Rectal smooth muscle tissue (tissue), 1 donor: ENCODE data around the gene ANKRD2.

Source experiments
- H3K27ac ChIP-seq: one replicate; pipeline ENCODE4 v1.7.0; 2013; ENCODE audit warnings: low read depth, low read length, inconsistent platforms
- H3K27me3 ChIP-seq: one replicate; pipeline ENCODE4 v1.7.0; 2013; ENCODE audit warnings: low read length; ENCODE audit not compliant: control insufficient read depth, insufficient read depth
- H3K36me3 ChIP-seq: one replicate; pipeline ENCODE4 v1.7.0; 2013; ENCODE audit warnings: low read length; ENCODE audit not compliant: control insufficient read depth, insufficient read depth
- H3K4me1 ChIP-seq: one replicate; pipeline ENCODE4 v1.7.0; 2013; ENCODE audit warnings: low read length; ENCODE audit not compliant: control insufficient read depth, insufficient read depth
- H3K4me3 ChIP-seq: one replicate; pipeline ENCODE4 v1.7.0; 2013; ENCODE audit warnings: low read length
- H3K9ac ChIP-seq: one replicate; pipeline ENCODE4 v1.7.0; 2013; ENCODE audit warnings: low read length

Gene ANKRD2

GRCh38 chr10:97627731-97628130 lies 55.2 kb downstream of the ANKRD2 start:
- H3K27me3 ChIP-seq = no peaks in the 10 kb centered on the region
- H3K4me3 ChIP-seq = no peak overlapping the region
- no peaks in the 10 kb centered on the region for H3K4me1 ChIP-seq
- H3K27ac ChIP-seq = no peak overlapping the region
- H3K9ac ChIP-seq = no peak overlapping the region
- H3K36me3 ChIP-seq = no peaks in the 10 kb centered on the region

- H3K36me3 ChIP-seq = no peaks in the 10 kb centered on the region
- no peak overlapping the region for H3K9ac ChIP-seq
- no peak overlapping the region for H3K27ac ChIP-seq
- H3K27me3 ChIP-seq = no peaks in the 10 kb centered on the region
- H3K4me3 ChIP-seq = no peak overlapping the region
- H3K4me1 ChIP-seq = no peaks in the 10 kb centered on the region
These were observed 55.6 kb downstream of the ANKRD2 start for GRCh38 chr10:97628228-97628627.

- H3K4me1 ChIP-seq = no peaks in the 10 kb centered on the region
- no peak overlapping the region for H3K4me3 ChIP-seq
- no peaks in the 10 kb centered on the region for H3K36me3 ChIP-seq
- H3K27ac ChIP-seq = no peak overlapping the region
- no peaks in the 10 kb centered on the region for H3K27me3 ChIP-seq
- H3K9ac ChIP-seq = no peak overlapping the region
These were observed 56.7 kb downstream of the ANKRD2 start for GRCh38 chr10:97629289-97629688.

- Histone ChIP-seq H3K9ac (no peak overlapping the region), H3K4me1 (no peaks in the 10 kb centered on the region), H3K4me3 (no peak overlapping the region), H3K27me3 (no peaks in the 10 kb centered on the region), H3K27ac (no peak overlapping the region), H3K36me3 (no peaks in the 10 kb centered on the region)
These were observed 58.5 kb downstream of the ANKRD2 start for GRCh38 chr10:97631098-97631497.

- H3K27me3 ChIP-seq = no peaks in the 10 kb centered on the region
These were observed 60.6 kb downstream of the ANKRD2 start, which contains the start of gene MORN4 for GRCh38 chr10:97632949-97633884. TSS of gene MORN4 (minus strand) at chr10:97633500. CDS start at chr10:97619653, 13,847 bp downstream.

More at GRCh38 chr10:97632949-97633884, 60.6 kb downstream of the ANKRD2 start, which contains the start of gene MORN4:
- Histone ChIP-seq H3K4me1 (no peaks in the 10 kb centered on the region), H3K36me3 (no peaks in the 10 kb centered on the region), H3K4me3 (peak within 1 kb of the TSS; percentile 88), H3K9ac (peak within 1 kb of the TSS; percentile 52), H3K27ac (peak within 1 kb of the TSS; percentile 62)
